Lower lobe of right lung (tissue), 2 donors: ENCODE results near the gene LAMTOR4. TPM values are rescaled to one million over a fixed set of nuclear protein-coding genes. Genes with fewer than 3 reads are reported as not detected.

Experiments
- ATAC-seq, 2 donors: fragments of 200-7000 bp; cut with Tn5 transposase; one replicate each; pipeline ENCODE4 v1.9.1; 2020 to 2022; ENCODE audit warnings: mild to moderate bottlenecking in 2 of 2, moderate library complexity in 2 of 2
- DNase-seq: peaks from one replicate; pipeline ENCODE4 v3.0.0-alpha.2; 2020
- H3K27ac ChIP-seq: fragments of 200-600 bp; one replicate; pipeline ENCODE4 v1.8.0; 2022
- H3K27me3 ChIP-seq: fragments of 200-600 bp; one replicate; pipeline ENCODE4 v1.8.0; 2022; ENCODE audit warnings: low read depth
- H3K36me3 ChIP-seq: fragments of 200-600 bp; one replicate; pipeline ENCODE4 v1.8.0; 2022; ENCODE audit warnings: mild to moderate bottlenecking
- H3K4me1 ChIP-seq: fragments of 200-600 bp; one replicate; pipeline ENCODE4 v1.8.0; 2022
- H3K4me3 ChIP-seq: fragments of 200-600 bp; one replicate; pipeline ENCODE4 v1.8.0; 2022; ENCODE audit warnings: mild to moderate bottlenecking
- H3K9me3 ChIP-seq: fragments of 200-600 bp; one replicate; pipeline ENCODE4 v1.8.0; 2022
- intact Hi-C: fragments of 100-400 bp; cut with DNase I; formaldehyde crosslinking; loops from one replicate; pipeline ENCODE4 v1.11.0; 2022
- total RNA-seq: library from RNA; stranded (reverse); fragmentation: NEBNext Ultra II Directional; extraction: Animal tissue kit (Norgen Biotek cat#: 25700); gene quantifications from one replicate; pipeline ENCODE4 v1.2.1, GENCODE V29; 2021
- TF ChIP-seq, protein P1 (sequence below): fragments of 200-600 bp; IDR thresholded peaks from one replicate; pipeline ENCODE4 v1.8.0; 2022; ENCODE audit warnings: antibody characterized with exemption, mild to moderate bottlenecking
- donor health status: DM: no; HTN: yes; CAD: no; lungs with severe emphysema.

The LAMTOR4 gene
- total RNA-seq, 1 donor from 2014 or later, result 131 TPM

DNA sequence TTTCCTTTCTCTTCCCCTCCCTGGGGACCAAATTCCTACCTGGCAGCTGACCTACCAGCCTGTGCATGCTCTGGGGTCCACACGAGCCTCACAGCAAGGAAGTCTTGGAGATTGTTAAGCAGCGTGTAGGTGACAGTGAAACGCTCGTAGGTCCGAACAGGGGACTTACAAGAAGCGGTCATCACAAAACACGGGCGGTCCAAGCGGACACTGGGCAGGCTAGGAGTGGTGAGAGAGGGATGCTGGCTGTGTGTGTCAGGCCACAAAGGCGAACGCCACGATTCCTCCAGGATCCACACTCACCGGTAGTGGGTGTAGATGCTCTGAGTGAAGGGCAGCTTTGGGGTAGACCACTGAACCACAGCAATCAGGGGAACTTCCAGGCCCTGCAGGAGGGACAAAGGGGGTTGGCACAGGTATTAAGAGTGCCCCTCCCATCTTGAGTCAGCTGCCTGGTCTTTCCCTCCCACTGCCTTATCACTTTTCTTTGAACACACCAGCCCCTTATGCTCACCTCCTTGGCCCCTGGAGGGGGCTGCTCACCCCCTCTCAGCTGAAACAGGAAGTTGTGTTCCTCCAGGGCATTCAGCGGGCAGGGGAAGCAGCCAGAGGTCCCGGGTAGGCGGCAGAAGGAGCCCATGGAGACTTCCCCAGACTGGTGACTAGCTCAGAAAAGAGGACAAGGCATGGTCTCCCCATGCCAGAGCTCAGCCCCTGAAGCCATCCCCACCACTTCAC lies 7.8 kb downstream of the LAMTOR4 start:
- H3K27ac ChIP-seq, result no peak overlapping the region
- H3K4me3 ChIP-seq, result peak overlapping the region; percentile 90
- TF ChIP-seq, protein P1, sequence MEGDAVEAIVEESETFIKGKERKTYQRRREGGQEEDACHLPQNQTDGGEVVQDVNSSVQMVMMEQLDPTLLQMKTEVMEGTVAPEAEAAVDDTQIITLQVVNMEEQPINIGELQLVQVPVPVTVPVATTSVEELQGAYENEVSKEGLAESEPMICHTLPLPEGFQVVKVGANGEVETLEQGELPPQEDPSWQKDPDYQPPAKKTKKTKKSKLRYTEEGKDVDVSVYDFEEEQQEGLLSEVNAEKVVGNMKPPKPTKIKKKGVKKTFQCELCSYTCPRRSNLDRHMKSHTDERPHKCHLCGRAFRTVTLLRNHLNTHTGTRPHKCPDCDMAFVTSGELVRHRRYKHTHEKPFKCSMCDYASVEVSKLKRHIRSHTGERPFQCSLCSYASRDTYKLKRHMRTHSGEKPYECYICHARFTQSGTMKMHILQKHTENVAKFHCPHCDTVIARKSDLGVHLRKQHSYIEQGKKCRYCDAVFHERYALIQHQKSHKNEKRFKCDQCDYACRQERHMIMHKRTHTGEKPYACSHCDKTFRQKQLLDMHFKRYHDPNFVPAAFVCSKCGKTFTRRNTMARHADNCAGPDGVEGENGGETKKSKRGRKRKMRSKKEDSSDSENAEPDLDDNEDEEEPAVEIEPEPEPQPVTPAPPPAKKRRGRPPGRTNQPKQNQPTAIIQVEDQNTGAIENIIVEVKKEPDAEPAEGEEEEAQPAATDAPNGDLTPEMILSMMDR, result no peak
- no peaks in the 10 kb centered on the region for H3K9me3 ChIP-seq
- intact Hi-C loops, result no loop called here
- no peaks in the 10 kb centered on the region for H3K27me3 ChIP-seq
- DNase-seq, result no peak
- peaks cover 55% of the 10 kb centered on the region for H3K4me1 ChIP-seq
- ATAC-seq, result no peak
- peaks cover 45% of the 10 kb centered on the region for H3K36me3 ChIP-seq

DNA sequence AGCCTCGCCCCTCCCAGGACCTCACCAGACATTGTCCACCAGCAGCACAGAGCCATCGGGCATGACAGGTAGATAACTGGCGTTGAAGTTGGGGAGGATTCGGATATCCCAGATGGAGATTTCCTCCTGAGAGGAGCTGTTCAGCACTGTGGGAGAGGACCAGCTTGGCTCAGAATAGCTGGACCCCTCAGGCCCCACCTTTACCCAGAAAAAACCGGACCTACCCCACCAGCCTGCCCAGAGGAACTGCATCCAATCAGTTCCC lies 8.3 kb downstream of the LAMTOR4 start:
- H3K27ac ChIP-seq, result peak overlapping the region; percentile 84

DNA sequence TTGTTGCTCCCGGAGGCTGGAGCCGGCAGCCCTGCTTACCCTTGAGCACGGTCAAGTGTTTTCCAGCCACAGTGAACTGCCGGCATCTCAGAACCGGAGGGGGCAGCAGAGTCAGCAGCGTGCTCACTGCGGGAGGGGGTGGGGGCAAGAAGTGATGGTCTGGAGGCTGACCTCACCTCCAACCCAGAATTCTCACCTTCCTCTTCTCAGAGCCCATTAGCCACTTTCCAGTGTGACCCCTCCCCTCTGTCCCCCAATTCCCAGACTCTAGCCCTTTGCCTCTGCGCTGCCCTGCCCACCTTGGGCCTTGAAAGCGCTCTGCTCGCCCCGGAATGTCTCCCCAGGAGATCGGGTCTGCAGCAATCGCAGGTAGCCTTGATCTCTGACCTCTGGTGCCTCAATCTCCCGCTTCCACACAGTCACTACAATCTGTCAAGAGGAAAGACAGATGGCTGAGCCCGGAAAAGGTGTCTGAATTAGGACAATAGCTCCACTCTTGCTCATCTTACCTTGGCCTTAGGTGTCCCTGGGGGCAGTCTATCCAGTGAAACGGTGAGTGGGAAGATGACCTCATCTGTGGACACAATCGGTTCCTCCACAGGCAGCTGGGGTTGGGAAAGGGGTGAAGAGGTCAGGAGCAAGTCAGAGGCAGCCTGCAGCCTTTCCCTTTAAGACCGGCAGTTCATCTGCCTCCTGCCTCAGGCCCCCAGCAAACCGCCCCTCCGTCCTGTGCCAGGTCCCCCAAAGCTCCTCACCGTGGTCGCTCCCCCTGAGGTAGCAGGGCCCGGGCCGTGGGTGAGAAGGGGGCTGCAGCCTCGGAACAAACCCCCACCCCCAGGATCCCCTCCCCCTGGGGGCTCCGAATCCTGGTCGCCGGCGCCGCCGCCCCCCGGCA lies 8.9 kb downstream of the LAMTOR4 start:
- TF ChIP-seq, protein P1, result no peak
- H3K4me3 ChIP-seq, result peak overlapping the region; percentile 90
- peaks cover 46% of the 10 kb centered on the region for H3K4me1 ChIP-seq
- intact Hi-C loops, result no loop called here
- peak overlapping the region; percentile 84 for H3K27ac ChIP-seq
- H3K9me3 ChIP-seq, result no peaks in the 10 kb centered on the region
- DNase-seq, result peak; percentile 67
- H3K27me3 ChIP-seq, result no peaks in the 10 kb centered on the region
- ATAC-seq, result peak; percentile 54
- H3K36me3 ChIP-seq, result peaks cover 45% of the 10 kb centered on the region

More for the DNA sequence above, 8.3 kb downstream of the LAMTOR4 start:
- H3K4me3 ChIP-seq, result peak overlapping the region; percentile 90
- intact Hi-C loops, result no loop called here
- DNase-seq, result no peak
- ATAC-seq, result no peak
- TF ChIP-seq, protein P1, result no peak
- H3K36me3 ChIP-seq, result peaks cover 45% of the 10 kb centered on the region
- no peaks in the 10 kb centered on the region for H3K9me3 ChIP-seq
- H3K27me3 ChIP-seq, result no peaks in the 10 kb centered on the region
- peaks cover 51% of the 10 kb centered on the region for H3K4me1 ChIP-seq

- peak; percentile 92 to 97 for ATAC-seq
- peaks cover 38% of the 10 kb centered on the region for H3K36me3 ChIP-seq
These were observed 9.7 kb downstream of the LAMTOR4 start, which contains the start of gene TRAPPC14 for GRCh38 chr7:100158229-100159098. TSS of gene TRAPPC14 (minus strand) at chr7:100158723. CDS start at chr7:100158499, 224 bp downstream.

More at GRCh38 chr7:100158229-100159098, 9.7 kb downstream of the LAMTOR4 start, which contains the start of gene TRAPPC14:
- Histone ChIP-seq H3K27me3 (no peaks in the 10 kb centered on the region), H3K4me1 (peaks cover 37% of the 10 kb centered on the region), H3K9me3 (no peaks in the 10 kb centered on the region), H3K4me3 (peak within 1 kb of the TSS; percentile 90), H3K27ac (peak within 1 kb of the TSS; percentile 84)
- TF ChIP-seq, protein P1, result no peak
- peak; percentile 98 for DNase-seq
- intact Hi-C loops, result no loop called here
